HCT116 (cell line): ENCODE results near the gene YTHDC2. TPM values are rescaled to one million over a fixed set of nuclear protein-coding genes. Genes with fewer than 3 reads are reported as not detected.

Experiments used
- ATAC-seq: fragments of 200-7000 bp; cut with Tn5 transposase; 2 replicates; pipeline ENCODE4 v1.9.1; 2020; ENCODE audit warnings: mild to moderate bottlenecking, moderate library complexity
- BruUV-seq: library from RNA; stranded (reverse); fragments of 400-500 nt; replicated peaks from 2 replicates; lab custom pipeline; 2021; lab: Mats Ljungman, UMichigan
- CTCF ChIA-PET: fragments of 300-600 bp; sonication (Branson Sonifier 250); formaldehyde crosslinking; loops from one replicate; lab custom pipeline; 2021; ENCODE audit warnings: antibody characterized with exemption; lab: Charles Lee
- POLR2A ChIA-PET: fragments of 300-600, 350-600 bp; sonication (Branson Sonifier 250); formaldehyde crosslinking; loops from one replicate; lab custom pipeline; 2021; ENCODE audit warnings: antibody characterized with exemption; lab: Charles Lee
- RAD21 ChIA-PET, 2 experiments: fragments of 300-600 bp; sonication (Branson Sonifier 250); formaldehyde crosslinking; loops; one replicate each; lab custom pipeline; 2023; ENCODE audit warnings: low total read pairs in 2 of 2; ENCODE audit not compliant: uncharacterized antibody in 2 of 2, unreplicated experiment in 2 of 2, low non-redundant PET in 1 of 2; lab: Charles Lee
- DNase-seq: peaks from one replicate; pipeline ENCODE4 v3.0.0-alpha.2; 2010; ENCODE audit warnings: low read depth, low spot score
- H2AFZ ChIP-seq: fragments of 200-600 bp; shearing (Covaris generic), sonication (generic); 2 replicates; pipeline ENCODE4 v1.6.1; 2017; ENCODE audit warnings: low read depth, mixed run types, mixed read lengths, antibody characterized with exemption, low read length; ENCODE audit not compliant: poor library complexity, severe bottlenecking
- H3K27ac ChIP-seq: 2 replicates; pipeline ENCODE4 v1.5.1; 2012; ENCODE audit warnings: low read depth, low read length
- H3K27me3 ChIP-seq: fragments of 200-600 bp; sonication (generic); 2 replicates; pipeline ENCODE4 v1.6.1; 2016; ENCODE audit warnings: mixed run types, low read length, mixed read lengths; ENCODE audit not compliant: insufficient read depth
- H3K36me3 ChIP-seq, 2 experiments: fragments of 200-500 bp in 1 of 2; fragments of 200-600 bp in 1 of 2; sonication (Bioruptor generic) in 1 of 2; sonication (generic) in 1 of 2; 2 replicates each; pipeline versions ENCODE4 v1.5.1 to v1.6.1; 2014 to 2016; ENCODE audit warnings: low read length in 2 of 2, inconsistent platforms in 1 of 2, mixed read lengths in 1 of 2, mixed run types in 1 of 2; ENCODE audit not compliant: insufficient read depth in 2 of 2, control insufficient read depth in 1 of 2
- H3K4me1 ChIP-seq, 2 experiments: fragments of 200-600 bp in 1 of 2; sonication (generic) in 1 of 2; 2 replicates each; pipeline versions ENCODE4 v1.5.1 to v1.6.1; 2012 to 2017; ENCODE audit warnings: low read length in 2 of 2, inconsistent platforms in 1 of 2, mild to moderate bottlenecking in 1 of 2, mixed read lengths in 1 of 2, mixed run types in 1 of 2, moderate library complexity in 1 of 2; ENCODE audit not compliant: insufficient read depth in 2 of 2, control insufficient read depth in 1 of 2
- H3K4me2 ChIP-seq: fragments of 200-600 bp; sonication (generic); 2 replicates; pipeline ENCODE4 v1.6.1; 2017; ENCODE audit warnings: mixed run types, low read length, mixed read lengths
- H3K4me3 ChIP-seq, 2 experiments: fragments of 200-600 bp in 1 of 2; sonication (generic) in 1 of 2; replicated peaks in 1 of 2; 2 replicates each; pipeline ENCODE4 v1.5.1; 2011 to 2016; ENCODE audit warnings: low read length in 2 of 2, control low read depth in 1 of 2, low read depth in 1 of 2, mild to moderate bottlenecking in 1 of 2, mixed read lengths in 1 of 2, mixed run types in 1 of 2
- H3K79me2 ChIP-seq: fragments of 200-600 bp; sonication (generic); 2 replicates; pipeline ENCODE4 v1.6.1; 2017; ENCODE audit warnings: mild to moderate bottlenecking, mixed run types, low read length, moderate library complexity, mixed read lengths; ENCODE audit not compliant: insufficient read depth
- H3K9ac ChIP-seq: fragments of 200-600 bp; sonication (generic); 2 replicates; pipeline ENCODE4 v1.6.1; 2016; ENCODE audit warnings: low read length, mixed read lengths
- H3K9me2 ChIP-seq: fragments of 200-600 bp; sonication (generic), shearing (Covaris generic); 2 replicates; pipeline ENCODE4 v1.6.1; 2017; ENCODE audit warnings: mixed run types, mild to moderate bottlenecking, moderate library complexity; ENCODE audit not compliant: insufficient read depth
- H3K9me3 ChIP-seq, 2 experiments: fragments of 200-500 bp in 1 of 2; fragments of 200-600 bp in 1 of 2; sonication (Bioruptor generic) in 1 of 2; sonication (generic) in 1 of 2; 2 replicates each; pipeline ENCODE4 v1.6.1; 2014 to 2017; ENCODE audit warnings: low read length in 2 of 2, mixed read lengths in 2 of 2, inconsistent platforms in 1 of 2, low read depth in 1 of 2, mild to moderate bottlenecking in 1 of 2, mixed run types in 1 of 2, moderate library complexity in 1 of 2; ENCODE audit not compliant: control insufficient read depth in 1 of 2, insufficient read depth in 1 of 2
- H4K20me1 ChIP-seq: fragments of 200-600 bp; sonication (generic), shearing (Covaris generic); 2 replicates; pipeline ENCODE4 v1.6.1; 2017; ENCODE audit warnings: mixed run types, mild to moderate bottlenecking, moderate library complexity; ENCODE audit not compliant: insufficient read depth
- CBX3 ChIP-seq: IDR thresholded peaks from 2 replicates; pipeline ENCODE4 v1.6.1; 2012; ENCODE audit warnings: low read depth
- EGR1 ChIP-seq: IDR thresholded peaks from 2 replicates; pipeline ENCODE4 v1.6.1; 2012; ENCODE audit warnings: low read depth
- EZH2phosphoT487 ChIP-seq: fragments of 200-600 bp; IDR thresholded peaks from 2 replicates; pipeline ENCODE4 v1.6.1; 2018; ENCODE audit warnings: antibody characterized with exemption, borderline replicate concordance
- FOSL1 ChIP-seq: IDR thresholded peaks from 2 replicates; pipeline ENCODE4 v1.6.1; 2012; ENCODE audit warnings: low read depth
- JUND ChIP-seq: IDR thresholded peaks from 2 replicates; pipeline ENCODE4 v1.6.1; 2012
- POLR2AphosphoS5 ChIP-seq: IDR thresholded peaks from 2 replicates; pipeline ENCODE4 v1.6.1; 2011; ENCODE audit warnings: mild to moderate bottlenecking, low read depth, low read length, moderate library complexity
- RAD21 ChIP-seq: IDR thresholded peaks from 2 replicates; pipeline ENCODE4 v1.6.1; 2012; ENCODE audit warnings: low read depth, mild to moderate bottlenecking
- SP1 ChIP-seq: IDR thresholded peaks from 2 replicates; pipeline ENCODE4 v1.6.1; 2012; ENCODE audit warnings: low read depth
- SRF ChIP-seq: IDR thresholded peaks from 2 replicates; pipeline ENCODE4 v1.6.1; 2012; ENCODE audit warnings: low read depth
- TCF7L2 ChIP-seq: IDR thresholded peaks from 2 replicates; pipeline ENCODE4 v1.7.0; 2011; ENCODE audit warnings: borderline replicate concordance, inconsistent platforms; ENCODE audit not compliant: insufficient read depth, insufficient read length; ENCODE audit errors: extremely low read depth
- YY1 ChIP-seq: IDR thresholded peaks from 2 replicates; pipeline ENCODE4 v1.6.1; 2011; ENCODE audit warnings: low read length, low read depth, moderate library complexity, mild to moderate bottlenecking; ENCODE audit not compliant: insufficient replicate concordance; ENCODE audit errors: extremely low read depth
- ZNF274 ChIP-seq: fragments of 200-500 bp; sonication (Bioruptor generic); IDR thresholded peaks from 2 replicates; pipeline ENCODE4 v1.6.1; 2014; ENCODE audit warnings: mild to moderate bottlenecking, low read depth, low read length, inconsistent platforms
- intact Hi-C: fragments of 100-400 bp; cut with micrococcal nuclease; formaldehyde crosslinking; loops from 2 replicates; pipeline ENCODE4 v1.10.0; 2022
- total RNA-seq: library from RNA; stranded (reverse); gene quantifications from one replicate; pipeline ENCODE4 v1.2.1, GENCODE V29; 2021; ENCODE audit not compliant: unreplicated experiment
- TF ChIP-seq, protein P1 (sequence below): IDR thresholded peaks from 2 replicates; pipeline ENCODE4 v1.6.1; 2012
- TF ChIP-seq, protein P2 (sequence below): IDR thresholded peaks from 2 replicates; pipeline ENCODE4 v1.6.1; 2011; ENCODE audit warnings: mild to moderate bottlenecking, low read length, moderate library complexity; ENCODE audit not compliant: insufficient replicate concordance; ENCODE audit errors: extremely low read depth

Gene YTHDC2
- total RNA-seq, 1 experiment from 2014 or later = 22.2 TPM

DNA sequence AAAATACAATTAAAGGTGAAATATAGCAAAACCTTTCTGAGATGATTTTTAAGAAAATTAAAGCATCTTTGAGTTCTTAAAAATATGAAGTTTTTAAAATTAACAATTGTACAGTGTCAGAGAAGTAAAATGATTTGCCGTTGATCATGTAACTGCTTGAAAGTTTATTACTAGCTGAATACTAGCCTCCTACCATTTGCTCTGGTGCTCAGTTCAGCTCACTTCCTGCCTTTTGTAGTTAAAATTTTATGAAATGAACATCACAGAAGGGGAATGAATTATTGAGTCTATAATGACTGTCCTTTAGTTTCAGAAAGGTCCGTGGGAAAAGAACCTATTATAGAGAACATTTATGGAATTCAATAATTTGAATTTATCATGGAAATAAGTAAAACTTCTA, 9.7 kb downstream of the YTHDC2 start:
- ChIA-PET RAD21 (no interaction called here), POLR2A (no interaction called here), CTCF (interaction anchor here (0.9 to 1.0 kb wide), 2 partner anchors 9 to 186 kb away, joined by 3 read pairs; partner anchors contain the start of gene YTHDC2)
- intact Hi-C loops = no loop called here
- no peak overlapping the region for H3K9ac ChIP-seq
- no peak for ATAC-seq
- H3K4me3 ChIP-seq = no peak overlapping the region
- peaks cover 87% of the 10 kb centered on the region for H3K79me2 ChIP-seq
- H3K9me3 ChIP-seq = no peaks in the 10 kb centered on the region
- H3K4me1 ChIP-seq = no peaks in the 10 kb centered on the region
- TF ChIP-seq RAD21 (no peak), YY1 (no peak), SRF (no peak), EZH2phosphoT487 (no peak), SP1 (no peak), POLR2AphosphoS5 (no peak)
- TF ChIP-seq, protein P1, sequence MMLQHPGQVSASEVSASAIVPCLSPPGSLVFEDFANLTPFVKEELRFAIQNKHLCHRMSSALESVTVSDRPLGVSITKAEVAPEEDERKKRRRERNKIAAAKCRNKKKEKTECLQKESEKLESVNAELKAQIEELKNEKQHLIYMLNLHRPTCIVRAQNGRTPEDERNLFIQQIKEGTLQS = no peak
- H3K36me3 ChIP-seq = peaks cover 0 to 3% of the 10 kb centered on the region in 2 experiments; a peak in 1 of 4 replicates
- H2AFZ ChIP-seq = no peak overlapping the region
- no peaks in the 10 kb centered on the region for H3K9me2 ChIP-seq
- no peak overlapping the region for H3K27ac ChIP-seq
- H4K20me1 ChIP-seq = 0 out of 2 replicates have a peak, but pooled peaks cover 4% of the 10 kb centered on the region
- no peak for DNase-seq
- H3K27me3 ChIP-seq = no peaks in the 10 kb centered on the region
- no TSS peak for BruUV-seq
- no peak overlapping the region for H3K4me2 ChIP-seq

DNA sequence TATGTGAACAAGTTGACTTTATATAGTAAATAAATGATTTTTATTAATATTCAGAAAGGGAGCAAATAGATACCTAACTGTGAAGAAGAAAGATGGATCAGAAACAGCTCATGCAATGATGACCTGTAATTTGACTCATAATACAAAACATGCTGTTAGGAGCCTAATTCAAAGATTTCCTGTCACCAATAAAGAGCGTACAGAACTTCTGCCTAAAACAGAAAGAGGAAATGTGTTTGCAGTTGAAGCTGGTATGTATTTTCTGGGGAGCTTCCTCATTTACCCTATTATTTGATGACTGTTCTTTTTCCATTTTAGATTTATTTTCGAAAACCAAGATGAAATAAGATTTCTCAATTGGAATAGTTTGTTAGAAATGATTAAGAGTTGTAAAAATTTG, 11.4 kb downstream of the YTHDC2 start:
- peaks cover 85% of the 10 kb centered on the region for H3K79me2 ChIP-seq
- TF ChIP-seq EZH2phosphoT487 = no peak
- no peak for TF ChIP-seq ZNF274
- no peak for TF ChIP-seq CBX3
- TF ChIP-seq, protein P2, sequence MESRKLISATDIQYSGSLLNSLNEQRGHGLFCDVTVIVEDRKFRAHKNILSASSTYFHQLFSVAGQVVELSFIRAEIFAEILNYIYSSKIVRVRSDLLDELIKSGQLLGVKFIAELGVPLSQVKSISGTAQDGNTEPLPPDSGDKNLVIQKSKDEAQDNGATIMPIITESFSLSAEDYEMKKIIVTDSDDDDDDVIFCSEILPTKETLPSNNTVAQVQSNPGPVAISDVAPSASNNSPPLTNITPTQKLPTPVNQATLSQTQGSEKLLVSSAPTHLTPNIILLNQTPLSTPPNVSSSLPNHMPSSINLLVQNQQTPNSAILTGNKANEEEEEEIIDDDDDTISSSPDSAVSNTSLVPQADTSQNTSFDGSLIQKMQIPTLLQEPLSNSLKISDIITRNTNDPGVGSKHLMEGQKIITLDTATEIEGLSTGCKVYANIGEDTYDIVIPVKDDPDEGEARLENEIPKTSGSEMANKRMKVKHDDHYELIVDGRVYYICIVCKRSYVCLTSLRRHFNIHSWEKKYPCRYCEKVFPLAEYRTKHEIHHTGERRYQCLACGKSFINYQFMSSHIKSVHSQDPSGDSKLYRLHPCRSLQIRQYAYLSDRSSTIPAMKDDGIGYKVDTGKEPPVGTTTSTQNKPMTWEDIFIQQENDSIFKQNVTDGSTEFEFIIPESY = no peak
- no peak for TF ChIP-seq TCF7L2
- no peak for TF ChIP-seq POLR2AphosphoS5
- TF ChIP-seq, protein P1 = no peak
- TF ChIP-seq JUND = no peak
- no peak for TF ChIP-seq EGR1
- no peak for TF ChIP-seq FOSL1

More for the DNA sequence above, 11.4 kb downstream of the YTHDC2 start:
- Histone ChIP-seq H3K9ac (no peak overlapping the region), H3K4me1 (no peaks in the 10 kb centered on the region), H4K20me1 (0 out of 2 replicates have a peak, but pooled peaks cover 4% of the 10 kb centered on the region), H2AFZ (no peak overlapping the region), H3K27ac (no peak overlapping the region), H3K36me3 (no peaks in the 10 kb centered on the region; a peak in 1 of 4 replicates), H3K27me3 (no peaks in the 10 kb centered on the region), H3K4me2 (no peak overlapping the region), H3K9me2 (no peaks in the 10 kb centered on the region), H3K9me3 (no peaks in the 10 kb centered on the region), H3K4me3 (no peak overlapping the region)
- ChIA-PET CTCF (no interaction called here), RAD21 (no interaction called here), POLR2A (interaction anchor here (0.6 kb wide), 1 partner anchor 16 kb away, joined by 4 read pairs; no protein-coding TSS in a partner anchor)
- ATAC-seq (no peak), DNase-seq (no peak)
- intact Hi-C loops = no loop called here
- BruUV-seq = no TSS peak
